Ovary (tissue), 3 donors: ENCODE results near the gene CDC42EP4.

ENCODE experiments used
- CTCF ChIP-seq, 3 donors: fragments of 450-650 bp in 2 of 3; fragments of 200-600 bp in 1 of 3; IDR thresholded peaks; one replicate each; pipeline versions ENCODE4 v1.5.1 to v1.8.0; 2016 to 2022; ENCODE audit warnings: antibody characterized with exemption in 3 of 3, mild to moderate bottlenecking in 1 of 3
- EP300 ChIP-seq: sonication (generic); formaldehyde crosslinking; IDR thresholded peaks from one replicate; pipeline ENCODE4 v1.6.1; 2017; ENCODE audit warnings: antibody characterized with exemption
- POLR2A ChIP-seq: fragments of 450-650 bp; IDR thresholded peaks from one replicate; pipeline ENCODE4 v1.6.1; 2017; ENCODE audit warnings: antibody characterized with exemption, mild to moderate bottlenecking, moderate library complexity
- donor health status: DM: no; HTN: no; CAD: no.

- TF ChIP-seq EP300, result no peak
- no peak for TF ChIP-seq CTCF (IDR thresholded peaks at IDR 0.05)
- no peak for TF ChIP-seq POLR2A
Observed at GRCh38 chr17:73267648-73268537, 43.9 kb downstream of the CDC42EP4 start.
